Effector memory CD8-positive, alpha-beta T cell (primary cell): Measurements from ENCODE around the gene MSL3B.

Experiments used
- ATAC-seq: fragments of 150-1000 bp; cut with Tn5 transposase; replicated peaks from 2 replicates; pipeline ENCODE4 v1.10.0; 2021; ENCODE audit warnings: mild to moderate bottlenecking, moderate library complexity
- DNase-seq, 3 experiments: peaks; one replicate each; pipeline ENCODE4 v3.0.0; 2021
- H3K27ac Mint-ChIP-seq, 2 donors: one replicate each; pipeline ENCODE4 v1.8.0; 2022; ENCODE audit warnings: mild to moderate bottlenecking in 2 of 2, mixed read lengths in 2 of 2, moderate library complexity in 2 of 2
- H3K27me3 Mint-ChIP-seq, 2 donors: one replicate each; pipeline ENCODE4 v1.8.0; 2022; ENCODE audit warnings: mixed read lengths in 2 of 2
- H3K36me3 Mint-ChIP-seq: one replicate; pipeline ENCODE4 v1.8.0; 2022; ENCODE audit warnings: mild to moderate bottlenecking, moderate library complexity, mixed read lengths; ENCODE audit not compliant: insufficient read depth
- H3K4me1 Mint-ChIP-seq, 2 donors: one replicate each; pipeline ENCODE4 v1.8.0; 2022; ENCODE audit warnings: low read depth in 2 of 2, mixed read lengths in 2 of 2
- H3K4me3 Mint-ChIP-seq, 2 donors: one replicate each; pipeline ENCODE4 v1.8.0; 2022; ENCODE audit warnings: mild to moderate bottlenecking in 2 of 2, mixed read lengths in 2 of 2, moderate library complexity in 2 of 2
- H3K9me3 Mint-ChIP-seq, 2 donors: one replicate each; pipeline ENCODE4 v1.8.0; 2022; ENCODE audit warnings: mixed read lengths in 2 of 2

The MSL3B gene

GRCh38 chr2:233848276-233848675 lies 19.9 kb downstream of the MSL3B start:
- H3K9me3 Mint-ChIP-seq = no peaks in the 10 kb centered on the region
- peak overlapping the region; percentile 2 to 56 for H3K27ac Mint-ChIP-seq
- DNase-seq (no peak), ATAC-seq (no peak)
- no peak overlapping the region for H3K4me3 Mint-ChIP-seq
- peaks cover 0 to 8% of the 10 kb centered on the region in 2 donors for H3K27me3 Mint-ChIP-seq
- peaks cover 4% of the 10 kb centered on the region in 2 donors for H3K4me1 Mint-ChIP-seq
- H3K36me3 Mint-ChIP-seq = peaks cover 5% of the 10 kb centered on the region

- peaks cover 0 to 4% of the 10 kb centered on the region in 2 donors for H3K27me3 Mint-ChIP-seq
- H3K4me3 Mint-ChIP-seq = no peak overlapping the region
- ATAC-seq (no peak), DNase-seq (no peak)
- peaks cover 5% of the 10 kb centered on the region for H3K36me3 Mint-ChIP-seq
- H3K9me3 Mint-ChIP-seq = no peaks in the 10 kb centered on the region
- no peak overlapping the region for H3K27ac Mint-ChIP-seq
- H3K4me1 Mint-ChIP-seq = peaks cover under 1 to 4% of the 10 kb centered on the region in 2 donors
These were observed 20.8 kb downstream of the MSL3B start for GRCh38 chr2:233847248-233847898.

GRCh38 chr2:233846387-233847247 lies 21.6 kb downstream of the MSL3B start:
- peaks cover 5% of the 10 kb centered on the region for H3K36me3 Mint-ChIP-seq
- peaks cover 0 to 4% of the 10 kb centered on the region in 2 donors for H3K4me1 Mint-ChIP-seq
- H3K27me3 Mint-ChIP-seq = no peaks in the 10 kb centered on the region
- no peak for DNase-seq
- H3K27ac Mint-ChIP-seq = peak overlapping the region in 1 of 2 donors; percentile 57
- no peaks in the 10 kb centered on the region for H3K9me3 Mint-ChIP-seq
- no peak overlapping the region for H3K4me3 Mint-ChIP-seq
- no peak for ATAC-seq

DNA sequence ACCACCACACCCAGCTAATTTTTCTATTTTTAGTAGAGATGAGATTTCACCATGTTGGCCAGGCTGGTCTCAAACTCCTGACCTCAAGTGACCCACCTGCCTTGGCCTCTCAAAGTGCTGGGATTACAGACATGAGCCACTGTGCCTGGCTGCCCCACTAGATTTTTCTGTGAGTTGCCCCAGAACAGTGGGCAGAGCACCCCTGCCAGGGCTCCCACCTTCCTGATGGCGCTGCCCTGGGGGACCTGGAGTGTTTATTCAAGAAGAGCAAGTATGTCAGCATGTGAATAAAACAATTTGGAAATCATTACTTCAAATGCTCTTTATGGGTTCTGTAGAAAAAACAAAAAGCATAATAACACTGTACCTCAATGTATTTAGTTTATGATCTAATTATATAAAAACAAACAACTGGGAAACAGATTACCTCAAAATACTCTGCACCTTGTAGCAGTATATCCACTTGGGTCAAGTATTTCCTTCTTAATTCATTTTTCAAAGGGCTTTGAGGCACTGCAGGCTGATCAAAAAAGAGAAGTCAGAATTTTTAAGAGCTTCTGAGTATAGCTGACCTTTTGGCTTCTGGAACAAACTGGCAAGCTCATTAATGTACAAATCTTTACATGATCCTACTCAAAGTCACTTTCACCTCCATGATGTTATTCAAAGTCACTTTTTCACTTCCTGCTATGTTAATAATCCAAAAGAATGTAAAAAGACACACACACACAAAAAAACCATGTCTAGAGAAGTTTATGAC lies 22.7 kb downstream of the MSL3B start:
- no peak for ATAC-seq
- H3K9me3 Mint-ChIP-seq = no peaks in the 10 kb centered on the region
- peaks cover 0 to 4% of the 10 kb centered on the region in 2 donors for H3K4me1 Mint-ChIP-seq
- H3K36me3 Mint-ChIP-seq = peaks cover 5% of the 10 kb centered on the region
- DNase-seq = no peak
- H3K27me3 Mint-ChIP-seq = no peaks in the 10 kb centered on the region
- peak overlapping the region in 1 of 2 donors; percentile 57 for H3K27ac Mint-ChIP-seq
- no peak overlapping the region for H3K4me3 Mint-ChIP-seq

GRCh38 chr2:233844836-233845235 lies 23.4 kb downstream of the MSL3B start:
- H3K36me3 Mint-ChIP-seq = peaks cover 5% of the 10 kb centered on the region
- ATAC-seq (no peak), DNase-seq (no peak)
- no peaks in the 10 kb centered on the region for H3K27me3 Mint-ChIP-seq
- peak overlapping the region in 1 of 2 donors; percentile 41 for H3K27ac Mint-ChIP-seq
- no peak overlapping the region for H3K4me3 Mint-ChIP-seq
- peaks cover 0 to 4% of the 10 kb centered on the region in 2 donors for H3K4me1 Mint-ChIP-seq
- H3K9me3 Mint-ChIP-seq = no peaks in the 10 kb centered on the region

GRCh38 chr2:233844064-233844807 lies 23.9 kb downstream of the MSL3B start:
- H3K27ac Mint-ChIP-seq = no peak overlapping the region
- H3K36me3 Mint-ChIP-seq = peaks cover 5% of the 10 kb centered on the region
- peaks cover 0 to 4% of the 10 kb centered on the region in 2 donors for H3K4me1 Mint-ChIP-seq
- ATAC-seq = no peak
- no peaks in the 10 kb centered on the region for H3K9me3 Mint-ChIP-seq
- H3K27me3 Mint-ChIP-seq = no peaks in the 10 kb centered on the region
- no peak for DNase-seq
- no peak overlapping the region for H3K4me3 Mint-ChIP-seq

DNA sequence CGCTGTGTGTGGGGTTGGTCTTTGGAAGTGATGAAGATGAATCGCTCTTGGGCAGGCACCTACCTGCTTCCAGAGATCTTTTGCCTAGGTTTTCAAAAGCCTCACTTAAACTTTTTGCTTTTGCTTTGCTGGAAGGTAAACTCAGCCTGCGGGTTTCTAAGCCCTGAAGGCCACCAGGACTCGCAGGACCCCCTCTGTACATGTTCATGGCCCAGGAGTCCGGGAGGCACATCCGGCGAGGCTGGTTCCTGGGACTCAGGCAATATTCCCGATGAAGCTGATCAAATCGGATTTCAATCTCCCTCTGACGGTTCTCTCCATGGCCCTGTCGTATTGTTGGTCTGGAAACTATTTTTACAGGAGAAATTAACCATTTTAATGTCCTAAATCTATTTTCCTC lies 27.0 kb downstream of the MSL3B start:
- DNase-seq (no peak), ATAC-seq (no peak)
- no peaks in the 10 kb centered on the region for H3K27me3 Mint-ChIP-seq
- no peak overlapping the region for H3K4me3 Mint-ChIP-seq
- H3K4me1 Mint-ChIP-seq = no peaks in the 10 kb centered on the region
- H3K36me3 Mint-ChIP-seq = peaks cover 3% of the 10 kb centered on the region
- no peaks in the 10 kb centered on the region for H3K9me3 Mint-ChIP-seq
- H3K27ac Mint-ChIP-seq = peak overlapping the region in 1 of 2 donors; percentile 42

GRCh38 chr2:233840520-233840919 lies 27.7 kb downstream of the MSL3B start:
- Mint-ChIP-seq H3K4me3 (no peak overlapping the region), H3K27ac (peak overlapping the region in 1 of 2 donors; percentile 42), H3K27me3 (no peaks in the 10 kb centered on the region), H3K4me1 (no peaks in the 10 kb centered on the region), H3K9me3 (no peaks in the 10 kb centered on the region), H3K36me3 (peaks cover 3% of the 10 kb centered on the region)
- no peak for ATAC-seq
- no peak for DNase-seq

DNA sequence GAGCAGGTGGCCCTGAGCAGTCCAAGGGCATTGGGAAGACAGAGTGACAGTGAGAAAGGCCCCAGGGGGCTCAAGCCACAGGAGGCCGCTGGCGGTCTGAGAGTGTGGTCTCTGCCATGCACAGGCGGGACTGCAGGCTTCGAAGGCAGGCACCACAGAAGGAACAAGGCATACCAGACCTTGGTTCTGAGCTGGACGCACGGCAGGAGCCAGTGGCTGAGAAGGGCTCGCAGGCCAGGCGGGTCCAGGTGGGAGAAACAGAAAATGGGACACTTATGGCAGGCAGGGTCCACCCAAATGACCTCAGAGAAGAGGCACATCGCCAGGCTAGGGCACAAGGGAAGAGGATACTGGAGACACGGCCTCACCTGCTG lies 28.8 kb downstream of the MSL3B start:
- Mint-ChIP-seq H3K27me3 (no peaks in the 10 kb centered on the region), H3K36me3 (peaks cover 3% of the 10 kb centered on the region), H3K4me3 (no peak overlapping the region), H3K27ac (no peak overlapping the region), H3K9me3 (no peaks in the 10 kb centered on the region), H3K4me1 (no peaks in the 10 kb centered on the region)
- ATAC-seq = no peak
- DNase-seq = no peak

DNA sequence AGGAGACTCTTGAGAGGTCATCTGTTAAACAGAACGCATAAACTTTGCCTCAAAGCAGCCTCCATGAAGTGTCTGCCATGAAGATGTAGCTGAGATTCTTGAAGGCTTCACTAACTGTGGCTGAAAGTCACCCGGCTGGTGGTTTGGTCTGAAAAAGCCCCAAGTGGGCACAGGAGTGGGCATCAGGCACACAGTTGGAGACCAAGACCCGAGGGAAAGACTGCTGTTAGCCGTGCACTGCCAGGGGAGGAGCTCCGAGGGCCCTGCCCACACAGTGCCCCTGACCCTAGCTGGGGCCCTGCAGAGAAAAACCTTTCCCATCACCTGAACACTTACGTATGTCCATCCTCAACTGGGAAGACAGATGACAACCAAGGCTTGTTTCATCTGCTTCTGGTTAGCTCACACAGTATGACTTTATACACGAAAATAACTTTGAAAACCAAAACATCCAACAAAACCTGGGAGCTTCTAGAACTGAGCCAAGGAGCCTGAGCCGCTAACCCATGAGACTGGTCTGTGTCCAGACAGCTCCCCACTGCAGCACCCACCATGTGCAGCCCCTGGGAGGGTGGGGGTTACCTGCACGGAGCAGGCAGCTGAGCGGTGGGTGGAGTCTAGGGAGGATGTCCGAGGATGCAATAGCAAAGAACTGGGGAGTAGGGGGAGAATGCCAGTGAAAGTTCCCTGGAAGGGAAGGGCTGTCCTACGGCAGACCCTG lies 29.3 kb downstream of the MSL3B start:
- Mint-ChIP-seq H3K27ac (peak overlapping the region in 1 of 2 donors; percentile 45), H3K4me3 (no peak overlapping the region), H3K27me3 (no peaks in the 10 kb centered on the region), H3K36me3 (no peaks in the 10 kb centered on the region), H3K9me3 (no peaks in the 10 kb centered on the region), H3K4me1 (no peaks in the 10 kb centered on the region)
- DNase-seq (no peak), ATAC-seq (no peak)

DNA sequence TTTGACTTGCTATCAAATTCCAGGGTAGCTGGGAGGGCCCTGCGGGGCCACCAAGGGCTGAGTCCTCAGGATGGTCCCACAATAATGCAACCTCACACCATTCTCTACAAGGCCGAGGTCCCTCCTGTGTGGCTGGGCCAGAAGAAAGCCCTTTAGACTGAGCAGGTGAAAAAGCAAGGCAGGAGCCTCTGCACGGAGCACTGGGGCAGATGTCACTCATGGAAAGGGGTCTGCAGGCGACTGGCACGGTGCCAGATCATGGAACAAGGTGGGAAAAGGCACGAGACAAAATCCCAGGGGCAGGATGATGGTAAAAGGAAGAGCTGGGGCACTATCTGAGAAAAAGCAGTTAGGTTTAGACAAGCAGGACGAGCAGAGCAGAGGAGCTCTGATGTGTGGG lies 29.9 kb downstream of the MSL3B start:
- no peaks in the 10 kb centered on the region for H3K36me3 Mint-ChIP-seq
- peak overlapping the region; percentile 18 to 45 for H3K27ac Mint-ChIP-seq
- DNase-seq = no peak
- ATAC-seq = no peak
- no peaks in the 10 kb centered on the region for H3K27me3 Mint-ChIP-seq
- no peaks in the 10 kb centered on the region for H3K4me1 Mint-ChIP-seq
- H3K4me3 Mint-ChIP-seq = no peak overlapping the region
- no peaks in the 10 kb centered on the region for H3K9me3 Mint-ChIP-seq

DNA sequence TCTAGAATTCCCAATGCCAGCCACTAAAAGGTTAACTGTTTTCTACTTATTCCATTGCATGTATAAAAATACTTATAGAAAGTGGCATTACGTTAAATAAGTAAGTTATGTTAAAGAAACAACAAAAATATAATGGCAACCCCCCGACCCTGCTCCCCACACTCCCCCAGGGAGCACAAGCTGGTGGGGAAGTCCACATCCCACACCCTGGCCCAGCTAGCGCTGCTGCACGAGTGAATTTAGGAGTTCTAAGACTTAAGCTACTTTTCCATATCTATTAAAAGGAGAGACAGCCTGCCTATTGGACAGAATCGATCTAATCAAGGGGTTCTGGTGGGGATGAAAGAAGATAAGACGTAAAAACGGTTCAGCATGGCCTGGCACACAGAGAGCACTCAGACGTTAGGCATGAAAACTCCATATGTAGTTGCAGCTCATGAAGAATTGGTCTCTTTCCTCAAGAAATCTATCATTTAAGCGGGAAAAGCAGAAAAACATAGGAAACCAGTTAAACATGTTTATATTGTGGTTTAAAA lies 30.4 kb downstream of the MSL3B start:
- DNase-seq = no peak
- H3K9me3 Mint-ChIP-seq = no peaks in the 10 kb centered on the region
- no peak overlapping the region for H3K4me3 Mint-ChIP-seq
- no peak for ATAC-seq
- H3K4me1 Mint-ChIP-seq = no peaks in the 10 kb centered on the region
- peak overlapping the region; percentile 30 to 45 for H3K27ac Mint-ChIP-seq
- no peaks in the 10 kb centered on the region for H3K27me3 Mint-ChIP-seq
- H3K36me3 Mint-ChIP-seq = no peaks in the 10 kb centered on the region
